Astrocyte (in vitro differentiated cells and primary cell): ENCODE measurements around the gene USP21.

ENCODE experiments used
- CTCF ChIP-seq: IDR thresholded peaks from 2 replicates; pipeline ENCODE4 v1.5.1; 2011; ENCODE audit warnings: low read depth, mild to moderate bottlenecking, inconsistent platforms, low read length, moderate library complexity; ENCODE audit not compliant: insufficient read depth
- EZH2 ChIP-seq: IDR thresholded peaks from 2 replicates; pipeline ENCODE4 v1.6.1; 2012; ENCODE audit warnings: mild to moderate bottlenecking, low read length, inconsistent platforms; ENCODE audit not compliant: insufficient read depth

GRCh38 chr1:161174911-161175310 lies 15.6 kb downstream of the USP21 start:
- TF ChIP-seq CTCF (no peak), EZH2 (no peak)
